Neural cell (in vitro differentiated cells): ENCODE data around the gene COQ8B.

ENCODE experiments used
- EP300 ChIP-seq: fragments of 450-650 bp; conservative IDR thresholded peaks from 2 replicates; pipeline ENCODE4 v1.6.1; 2014; ENCODE audit warnings: antibody characterized with exemption, mild to moderate bottlenecking, moderate library complexity; ENCODE audit not compliant: poor library complexity, severe bottlenecking
- EZH2 ChIP-seq: fragments of 200-600, 300-800 bp; shearing (Covaris generic), sonication (generic); IDR thresholded peaks from 2 replicates; pipeline ENCODE4 v1.6.1; 2014; ENCODE audit warnings: antibody characterized with exemption, low read length, borderline replicate concordance, mild to moderate bottlenecking; ENCODE audit not compliant: insufficient read depth, poor library complexity, severe bottlenecking
- POLR2AphosphoS5 ChIP-seq: IDR thresholded peaks from 2 replicates; pipeline ENCODE4 v1.6.1; 2012
- RAD21 ChIP-seq: fragments of 450-650 bp; conservative IDR thresholded peaks from 2 replicates; pipeline ENCODE4 v1.6.1; 2014; ENCODE audit warnings: antibody characterized with exemption, mild to moderate bottlenecking, moderate library complexity
- TAF1 ChIP-seq: IDR thresholded peaks from 2 replicates; pipeline ENCODE4 v1.6.1; 2012; ENCODE audit warnings: low read depth
- TF ChIP-seq, protein P1 (sequence below): fragments of 450-650 bp; IDR thresholded peaks from 2 replicates; pipeline ENCODE4 v1.5.1; 2014; ENCODE audit warnings: antibody characterized with exemption, mild to moderate bottlenecking, moderate library complexity; ENCODE audit not compliant: poor library complexity, severe bottlenecking
- TF ChIP-seq, protein P2 (sequence below): IDR thresholded peaks from 2 replicates; pipeline ENCODE4 v1.6.1; 2012; ENCODE audit warnings: borderline replicate concordance

DNA sequence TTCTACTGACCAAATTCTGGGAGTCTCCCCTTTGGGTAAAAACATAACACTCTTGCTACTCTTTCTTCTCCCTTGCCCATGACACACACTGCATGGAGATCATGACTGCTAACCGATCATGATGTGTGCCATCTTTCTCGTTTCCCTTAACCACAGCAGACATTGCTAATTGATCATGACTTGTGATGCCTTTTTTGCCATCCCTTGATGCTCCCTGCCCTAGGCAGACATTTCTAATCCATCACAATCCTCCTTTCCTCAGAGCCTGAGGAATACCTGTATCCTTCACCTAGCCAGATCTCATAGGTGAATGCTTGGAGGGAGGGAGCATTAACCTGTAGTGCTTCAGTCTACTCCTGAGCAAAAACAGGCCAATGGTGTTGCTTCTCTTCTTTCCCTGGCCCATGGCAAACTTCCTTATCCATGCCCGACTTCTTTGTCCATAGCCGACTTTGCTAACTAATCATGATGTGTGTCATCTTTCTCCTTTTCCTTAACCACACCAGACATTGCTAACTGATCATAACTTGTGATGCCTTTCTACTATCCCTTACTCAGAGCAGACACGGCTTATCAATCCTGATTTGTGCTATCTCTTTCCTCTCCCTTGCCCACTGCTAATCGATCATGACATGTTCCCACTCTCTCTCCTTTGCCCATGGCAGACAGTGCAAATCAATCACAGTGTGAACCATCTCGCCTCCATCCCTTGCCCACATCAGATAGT, 44.0 kb downstream of the COQ8B start:
- TF ChIP-seq, protein P1, sequence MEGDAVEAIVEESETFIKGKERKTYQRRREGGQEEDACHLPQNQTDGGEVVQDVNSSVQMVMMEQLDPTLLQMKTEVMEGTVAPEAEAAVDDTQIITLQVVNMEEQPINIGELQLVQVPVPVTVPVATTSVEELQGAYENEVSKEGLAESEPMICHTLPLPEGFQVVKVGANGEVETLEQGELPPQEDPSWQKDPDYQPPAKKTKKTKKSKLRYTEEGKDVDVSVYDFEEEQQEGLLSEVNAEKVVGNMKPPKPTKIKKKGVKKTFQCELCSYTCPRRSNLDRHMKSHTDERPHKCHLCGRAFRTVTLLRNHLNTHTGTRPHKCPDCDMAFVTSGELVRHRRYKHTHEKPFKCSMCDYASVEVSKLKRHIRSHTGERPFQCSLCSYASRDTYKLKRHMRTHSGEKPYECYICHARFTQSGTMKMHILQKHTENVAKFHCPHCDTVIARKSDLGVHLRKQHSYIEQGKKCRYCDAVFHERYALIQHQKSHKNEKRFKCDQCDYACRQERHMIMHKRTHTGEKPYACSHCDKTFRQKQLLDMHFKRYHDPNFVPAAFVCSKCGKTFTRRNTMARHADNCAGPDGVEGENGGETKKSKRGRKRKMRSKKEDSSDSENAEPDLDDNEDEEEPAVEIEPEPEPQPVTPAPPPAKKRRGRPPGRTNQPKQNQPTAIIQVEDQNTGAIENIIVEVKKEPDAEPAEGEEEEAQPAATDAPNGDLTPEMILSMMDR, result no peak
- TF ChIP-seq RAD21 (no peak), POLR2AphosphoS5 (no peak), EP300 (no peak), TAF1 (no peak), EZH2 (no peak)
- TF ChIP-seq, protein P2, sequence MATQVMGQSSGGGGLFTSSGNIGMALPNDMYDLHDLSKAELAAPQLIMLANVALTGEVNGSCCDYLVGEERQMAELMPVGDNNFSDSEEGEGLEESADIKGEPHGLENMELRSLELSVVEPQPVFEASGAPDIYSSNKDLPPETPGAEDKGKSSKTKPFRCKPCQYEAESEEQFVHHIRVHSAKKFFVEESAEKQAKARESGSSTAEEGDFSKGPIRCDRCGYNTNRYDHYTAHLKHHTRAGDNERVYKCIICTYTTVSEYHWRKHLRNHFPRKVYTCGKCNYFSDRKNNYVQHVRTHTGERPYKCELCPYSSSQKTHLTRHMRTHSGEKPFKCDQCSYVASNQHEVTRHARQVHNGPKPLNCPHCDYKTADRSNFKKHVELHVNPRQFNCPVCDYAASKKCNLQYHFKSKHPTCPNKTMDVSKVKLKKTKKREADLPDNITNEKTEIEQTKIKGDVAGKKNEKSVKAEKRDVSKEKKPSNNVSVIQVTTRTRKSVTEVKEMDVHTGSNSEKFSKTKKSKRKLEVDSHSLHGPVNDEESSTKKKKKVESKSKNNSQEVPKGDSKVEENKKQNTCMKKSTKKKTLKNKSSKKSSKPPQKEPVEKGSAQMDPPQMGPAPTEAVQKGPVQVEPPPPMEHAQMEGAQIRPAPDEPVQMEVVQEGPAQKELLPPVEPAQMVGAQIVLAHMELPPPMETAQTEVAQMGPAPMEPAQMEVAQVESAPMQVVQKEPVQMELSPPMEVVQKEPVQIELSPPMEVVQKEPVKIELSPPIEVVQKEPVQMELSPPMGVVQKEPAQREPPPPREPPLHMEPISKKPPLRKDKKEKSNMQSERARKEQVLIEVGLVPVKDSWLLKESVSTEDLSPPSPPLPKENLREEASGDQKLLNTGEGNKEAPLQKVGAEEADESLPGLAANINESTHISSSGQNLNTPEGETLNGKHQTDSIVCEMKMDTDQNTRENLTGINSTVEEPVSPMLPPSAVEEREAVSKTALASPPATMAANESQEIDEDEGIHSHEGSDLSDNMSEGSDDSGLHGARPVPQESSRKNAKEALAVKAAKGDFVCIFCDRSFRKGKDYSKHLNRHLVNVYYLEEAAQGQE, result no peak
